Spleen (tissue), 11 donors: ENCODE data around the gene MAGI2. TPM values are rescaled to one million over a fixed set of nuclear protein-coding genes. Genes with fewer than 3 reads are reported as not detected.
A peak's percentile ranks its signal among the peaks of the same experiment; 100 is the strongest.

Experiments used
- DNase-seq: peaks from one replicate; pipeline ENCODE4 v3.0.0-alpha.2; 2020
- H3K27ac ChIP-seq, 8 donors: fragments of 200-600 bp; sonication (generic) in 7 of 8; 1 replicate in 4 of 8; 2 replicates in 4 of 8; pipeline versions ENCODE4 v1.5.0 to v1.8.0; 2016 to 2021; ENCODE audit warnings: inconsistent platforms in 4 of 8, mild to moderate bottlenecking in 4 of 8, moderate library complexity in 1 of 8
- H3K27me3 ChIP-seq, 7 donors: fragments of 200-600 bp; sonication (generic) in 6 of 7; replicated peaks in 1 of 7; 1 replicate in 4 of 7; 2 replicates in 3 of 7; pipeline versions ENCODE4 v1.5.0 to v1.8.0; 2016 to 2021; ENCODE audit warnings: inconsistent platforms in 3 of 7, mild to moderate bottlenecking in 1 of 7
- H3K36me3 ChIP-seq, 6 donors: fragments of 200-600 bp; sonication (generic) in 5 of 6; 1 replicate in 4 of 6; 2 replicates in 2 of 6; pipeline versions ENCODE4 v1.5.0 to v1.8.0; 2016 to 2021; ENCODE audit warnings: inconsistent platforms in 2 of 6
- H3K4me1 ChIP-seq, 6 donors: fragments of 200-600 bp; sonication (generic) in 5 of 6; 1 replicate in 3 of 6; 2 replicates in 3 of 6; pipeline versions ENCODE4 v1.5.0 to v1.8.0; 2016 to 2021; ENCODE audit warnings: inconsistent platforms in 3 of 6
- H3K4me3 ChIP-seq, 8 donors: fragments of 200-600 bp; sonication (generic) in 7 of 8; 1 replicate in 4 of 8; 2 replicates in 4 of 8; pipeline versions ENCODE4 v1.5.0 to v1.8.0; 2016 to 2021; ENCODE audit warnings: inconsistent platforms in 4 of 8, mild to moderate bottlenecking in 4 of 8, moderate library complexity in 2 of 8
- H3K9me3 ChIP-seq, 8 donors: fragments of 200-600 bp; sonication (generic) in 7 of 8; 1 replicate in 4 of 8; 2 replicates in 4 of 8; pipeline versions ENCODE4 v1.5.0 to v1.8.0; 2016 to 2021; ENCODE audit warnings: inconsistent platforms in 4 of 8
- POLR2A ChIP-seq, 3 donors: fragments of 450-650 bp; IDR thresholded peaks; one replicate each; pipeline ENCODE4 v1.5.1; 2017; ENCODE audit warnings: antibody characterized with exemption in 3 of 3, mild to moderate bottlenecking in 1 of 3
- POLR2AphosphoS5 ChIP-seq, 3 donors: sonication (generic); formaldehyde crosslinking; IDR thresholded peaks; one replicate each; pipeline ENCODE4 v1.5.1; 2017; ENCODE audit warnings: antibody characterized with exemption in 3 of 3
- WGBS, 5 donors: extraction: QIAGEN DNeasy Blood & Tissue Kit in 3 of 5; methylation state at CpG; one replicate each; pipeline versions ENCODE4 v1.1.5 to v1.1.7; 2013 to 2018; 5-methylcytosine and 5-hydroxymethylcytosine counted together
- intact Hi-C: fragments of 100-400 bp; cut with DNase I; formaldehyde crosslinking; loops from one replicate; pipeline ENCODE4 v1.15.0; 2023; ENCODE audit warnings: low total_unique reads
- polyA plus RNA-seq, 3 donors: library from polyadenylated mRNA; stranded (reverse); fragments of 200-250 nt; gene quantifications; one replicate each; pipeline ENCODE4 v1.2.1, GENCODE V29; 2013
- total RNA-seq, 7 donors: library from RNA; depleted of rRNA in 3 of 7; stranded (reverse); fragments of >200 nt in 3 of 7; fragmentation: NEBNext Ultra II Directional in 4 of 7; extraction: Animal tissue kit (Norgen Biotek cat#: 25700) in 4 of 7; gene quantifications; one replicate each; pipeline versions ENCODE4 v1.1.0 to v1.2.1, GENCODE V29; 2016 to 2021
- TF ChIP-seq, protein P1 (sequence below), 11 experiments: fragments of 200-600 bp in 7 of 11; fragments of 450-650 bp in 4 of 11; sonication (generic) in 4 of 11; IDR thresholded peaks in 8 of 11; conservative IDR thresholded peaks in 3 of 11; 1 replicate in 7 of 11; 2 replicates in 4 of 11; pipeline versions ENCODE4 v1.4.0 to v1.8.0; 2016 to 2021; ENCODE audit warnings: antibody characterized with exemption in 11 of 11, inconsistent platforms in 4 of 11, mild to moderate bottlenecking in 1 of 11
- donor health status: healthy with polysubstance abuse.
- donor health status: DM: no; HTN: no; CAD: no; lungs with moderate emphysema.
- donor health status: DM: no; HTN: no; CAD: no.
- donor health status: Bipolar disorder and iron deficiency.
- donor health status: healthy.
- donor health status: DM: no; HTN: no; CAD: no.
- donor health status: DM: yes; HTN: yes; CAD: no.

MAGI2 gene
- total and polyA plus RNA-seq, 10 donors = 0.74 to 18.1 (median 11.1) TPM

- TF ChIP-seq POLR2AphosphoS5 (IDR thresholded peaks at IDR 0.05) (no peak), POLR2A (IDR thresholded peaks at IDR 0.05) (no peak)
- TF ChIP-seq, protein P1, sequence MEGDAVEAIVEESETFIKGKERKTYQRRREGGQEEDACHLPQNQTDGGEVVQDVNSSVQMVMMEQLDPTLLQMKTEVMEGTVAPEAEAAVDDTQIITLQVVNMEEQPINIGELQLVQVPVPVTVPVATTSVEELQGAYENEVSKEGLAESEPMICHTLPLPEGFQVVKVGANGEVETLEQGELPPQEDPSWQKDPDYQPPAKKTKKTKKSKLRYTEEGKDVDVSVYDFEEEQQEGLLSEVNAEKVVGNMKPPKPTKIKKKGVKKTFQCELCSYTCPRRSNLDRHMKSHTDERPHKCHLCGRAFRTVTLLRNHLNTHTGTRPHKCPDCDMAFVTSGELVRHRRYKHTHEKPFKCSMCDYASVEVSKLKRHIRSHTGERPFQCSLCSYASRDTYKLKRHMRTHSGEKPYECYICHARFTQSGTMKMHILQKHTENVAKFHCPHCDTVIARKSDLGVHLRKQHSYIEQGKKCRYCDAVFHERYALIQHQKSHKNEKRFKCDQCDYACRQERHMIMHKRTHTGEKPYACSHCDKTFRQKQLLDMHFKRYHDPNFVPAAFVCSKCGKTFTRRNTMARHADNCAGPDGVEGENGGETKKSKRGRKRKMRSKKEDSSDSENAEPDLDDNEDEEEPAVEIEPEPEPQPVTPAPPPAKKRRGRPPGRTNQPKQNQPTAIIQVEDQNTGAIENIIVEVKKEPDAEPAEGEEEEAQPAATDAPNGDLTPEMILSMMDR (IDR thresholded peaks at IDR 0.05 in 8 of 11, conservative IDR thresholded peaks at IDR 0.05 in 3 of 11) = no peak
- H3K27me3 ChIP-seq = no peaks in the 10 kb centered on the region
- H3K27ac ChIP-seq = no peak overlapping the region
- no peak for DNase-seq
- intact Hi-C loops = no loop called here
- peaks cover 0 to 16% (median 4%) of the 10 kb centered on the region in 8 donors for H3K9me3 ChIP-seq
- H3K4me3 ChIP-seq = no peak overlapping the region
- 79 to 92% (median 90%) methylated on average over 1 of the region's 1 CpG for WGBS, 5 donors
- no peaks in the 10 kb centered on the region for H3K36me3 ChIP-seq
- H3K4me1 ChIP-seq = no peaks in the 10 kb centered on the region
These were observed 151.2 kb downstream of the MAGI2 start for GRCh38 chr7:79302293-79302692.

DNA sequence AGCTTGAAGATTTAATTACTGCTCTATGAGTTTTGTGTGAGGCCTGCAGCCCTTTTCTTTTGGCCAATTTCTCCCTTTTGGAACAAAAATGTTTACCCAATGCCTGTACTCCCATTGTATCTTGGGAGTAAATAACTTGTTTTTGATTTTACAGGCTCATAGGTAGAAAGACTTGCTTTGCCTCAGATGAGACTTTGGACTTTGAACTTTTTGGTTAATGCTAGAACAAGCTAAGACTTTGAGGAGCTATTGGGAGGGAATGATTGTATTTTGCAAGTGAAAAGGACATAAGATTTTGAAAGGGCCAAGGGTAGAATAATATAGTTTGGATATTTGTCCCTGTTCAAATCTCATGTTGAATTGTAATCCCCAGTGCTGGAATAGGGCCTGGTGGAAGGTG, 152.0 kb downstream of the MAGI2 start:
- H3K4me3 ChIP-seq = no peak overlapping the region
- intact Hi-C loops = no loop called here
- no peak overlapping the region for H3K27ac ChIP-seq
- no peaks in the 10 kb centered on the region for H3K4me1 ChIP-seq
- H3K36me3 ChIP-seq = no peaks in the 10 kb centered on the region
- no peak for DNase-seq
- H3K9me3 ChIP-seq = peaks cover 0 to 16% (median 4%) of the 10 kb centered on the region in 8 donors
- TF ChIP-seq POLR2AphosphoS5 (IDR thresholded peaks at IDR 0.05) (no peak), POLR2A (IDR thresholded peaks at IDR 0.05) (no peak)
- TF ChIP-seq, protein P1 (IDR thresholded peaks at IDR 0.05 in 8 of 11, conservative IDR thresholded peaks at IDR 0.05 in 3 of 11) = no peak
- H3K27me3 ChIP-seq = no peaks in the 10 kb centered on the region

- intact Hi-C loops = no loop called here
- TF ChIP-seq POLR2AphosphoS5 (IDR thresholded peaks at IDR 0.05) (no peak), POLR2A (IDR thresholded peaks at IDR 0.05) (no peak)
- TF ChIP-seq, protein P1 (IDR thresholded peaks at IDR 0.05 in 8 of 11, conservative IDR thresholded peaks at IDR 0.05 in 3 of 11) = no peak
- Histone ChIP-seq H3K27me3 (no peaks in the 10 kb centered on the region), H3K36me3 (no peaks in the 10 kb centered on the region), H3K4me1 (no peaks in the 10 kb centered on the region), H3K27ac (no peak overlapping the region), H3K9me3 (peaks cover 0 to 16% (median 4%) of the 10 kb centered on the region in 8 donors), H3K4me3 (no peak overlapping the region)
- no peak for DNase-seq
These were observed 152.9 kb downstream of the MAGI2 start for GRCh38 chr7:79300573-79300972.

- intact Hi-C loops = no loop called here
- Histone ChIP-seq H3K4me1 (no peaks in the 10 kb centered on the region), H3K4me3 (no peak overlapping the region), H3K36me3 (no peaks in the 10 kb centered on the region), H3K9me3 (peaks cover 0 to 16% (median 4%) of the 10 kb centered on the region in 8 donors), H3K27me3 (no peaks in the 10 kb centered on the region), H3K27ac (no peak overlapping the region)
- WGBS, 5 donors = 85 to 93% (median 89%) methylated on average over 3 of the region's 3 CpGs
- DNase-seq = no peak
- no peak for TF ChIP-seq POLR2AphosphoS5 (IDR thresholded peaks at IDR 0.05)
- TF ChIP-seq, protein P1 (IDR thresholded peaks at IDR 0.05 in 8 of 11, conservative IDR thresholded peaks at IDR 0.05 in 3 of 11) = peak in 10 of 11 experiments; percentile 10 to 62 (median 48)
- TF ChIP-seq POLR2A (IDR thresholded peaks at IDR 0.05) = no peak
These were observed 155.2 kb downstream of the MAGI2 start for GRCh38 chr7:79298145-79298760.
